NCI-H446 treated with DMSO at 0.1 percent for 48 hours (cell line): Measurements from ENCODE around the gene HHAT.

ENCODE experiments used
- DNase-seq: peaks from one replicate; lab custom pipeline; 2025; lab: John Stamatoyannopoulos, UW

The HHAT gene

DNA sequence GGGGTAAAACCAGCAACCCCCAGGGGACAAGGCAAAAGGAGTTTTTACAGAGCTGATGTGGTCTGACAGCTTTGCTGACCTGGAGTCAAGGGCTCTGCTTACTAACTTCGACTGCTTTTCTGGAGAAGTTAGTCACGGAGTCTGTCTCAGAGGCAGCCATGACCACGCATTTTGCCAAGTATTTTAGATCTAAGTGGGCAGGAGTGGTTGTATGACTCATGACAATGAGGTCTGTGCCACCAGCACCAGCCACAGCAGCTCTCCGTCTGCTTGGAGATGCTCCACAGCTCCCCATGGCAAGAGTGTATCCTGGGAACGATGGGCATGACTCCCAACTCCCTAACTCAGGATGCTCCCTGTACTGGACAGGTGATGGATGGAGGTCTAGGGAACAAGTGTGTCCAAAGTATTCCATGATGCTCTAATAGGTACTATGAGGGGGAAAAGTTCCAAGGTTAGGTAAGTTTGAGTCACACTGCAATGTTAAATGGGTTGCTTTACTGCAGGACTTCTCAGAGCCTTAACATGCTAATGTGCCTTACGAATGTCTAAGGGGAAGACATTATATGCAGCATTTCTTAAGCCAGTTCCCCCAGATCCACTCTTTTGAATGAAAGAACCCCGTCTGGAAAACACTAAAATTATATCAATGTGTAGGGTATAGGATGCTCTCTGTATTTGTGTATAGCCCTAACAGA lies 359.0 kb downstream of the HHAT start:
- DNase-seq = no peak

DNA sequence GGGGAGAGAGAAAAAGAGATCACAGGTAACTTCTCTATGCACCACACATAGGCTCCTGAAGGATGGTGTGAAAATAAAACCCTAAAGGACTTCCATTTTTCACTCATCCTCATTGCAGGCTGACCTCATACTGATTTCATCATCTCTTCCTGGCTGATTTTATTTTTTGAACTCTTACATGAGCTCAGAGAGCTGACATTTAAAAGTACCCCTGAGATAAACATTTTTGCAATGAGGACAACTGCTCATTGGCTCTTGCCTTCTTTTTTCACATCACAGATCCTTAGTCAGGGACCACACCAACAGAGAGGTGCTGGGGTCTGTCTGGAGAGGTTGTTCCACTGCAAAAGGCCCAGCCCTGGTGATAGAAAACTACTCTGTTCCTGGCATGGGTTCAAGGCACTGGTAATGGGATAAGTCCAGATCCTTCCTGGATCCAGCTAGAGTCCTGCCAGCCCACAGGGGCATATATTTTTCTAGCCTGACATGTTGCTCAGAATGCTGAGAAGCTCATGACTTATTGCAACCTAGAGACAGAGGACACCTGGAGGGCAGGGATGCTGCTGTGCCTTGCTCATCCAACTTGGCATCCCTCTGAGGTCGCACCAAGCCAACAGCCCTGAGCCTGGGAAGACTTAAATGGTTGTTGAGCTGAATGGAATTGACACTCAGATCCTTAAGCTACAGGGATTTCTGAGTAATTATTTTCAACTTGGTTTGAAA lies 360.0 kb downstream of the HHAT start:
- peak; percentile 47 for DNase-seq

DNA sequence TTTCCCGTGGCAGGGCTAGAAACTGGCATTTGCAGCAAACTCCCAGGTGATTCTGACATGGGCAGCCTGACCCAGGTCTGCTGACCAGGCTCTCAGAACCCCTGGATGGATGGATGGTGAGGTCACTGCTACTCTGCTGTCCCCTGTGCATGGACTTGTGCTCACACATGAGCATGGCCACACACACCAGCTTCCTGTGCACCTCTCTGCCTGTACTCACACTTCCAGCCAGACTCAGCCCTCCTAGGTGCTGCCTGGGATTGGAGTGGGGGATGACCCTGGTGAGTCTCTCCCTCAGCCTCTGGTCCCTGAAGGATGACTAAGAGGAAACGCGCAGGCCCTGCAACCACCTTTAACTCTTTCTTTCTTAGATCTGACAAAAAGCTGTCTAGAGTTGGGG lies 361.1 kb downstream of the HHAT start:
- DNase-seq = no peak

DNA sequence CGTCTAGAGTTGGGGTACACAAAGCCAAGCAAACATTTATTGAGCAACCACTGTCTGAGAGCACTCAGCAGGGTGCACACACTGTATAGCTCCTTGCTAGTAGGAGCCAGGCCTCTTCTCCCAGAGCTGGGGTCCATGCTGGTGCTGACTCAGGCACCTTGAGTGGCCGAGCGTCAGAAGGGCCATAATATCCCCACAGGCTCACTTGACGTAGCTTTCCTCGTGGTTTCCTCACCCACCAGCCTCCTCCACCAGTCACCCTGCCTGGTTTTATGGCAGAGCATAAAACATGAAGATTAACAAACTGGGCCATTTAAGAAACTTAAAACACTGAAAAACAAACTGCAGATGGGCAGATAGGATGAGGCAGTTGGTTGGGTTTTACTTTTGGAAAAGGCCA lies 361.5 kb downstream of the HHAT start:
- no peak for DNase-seq

DNA sequence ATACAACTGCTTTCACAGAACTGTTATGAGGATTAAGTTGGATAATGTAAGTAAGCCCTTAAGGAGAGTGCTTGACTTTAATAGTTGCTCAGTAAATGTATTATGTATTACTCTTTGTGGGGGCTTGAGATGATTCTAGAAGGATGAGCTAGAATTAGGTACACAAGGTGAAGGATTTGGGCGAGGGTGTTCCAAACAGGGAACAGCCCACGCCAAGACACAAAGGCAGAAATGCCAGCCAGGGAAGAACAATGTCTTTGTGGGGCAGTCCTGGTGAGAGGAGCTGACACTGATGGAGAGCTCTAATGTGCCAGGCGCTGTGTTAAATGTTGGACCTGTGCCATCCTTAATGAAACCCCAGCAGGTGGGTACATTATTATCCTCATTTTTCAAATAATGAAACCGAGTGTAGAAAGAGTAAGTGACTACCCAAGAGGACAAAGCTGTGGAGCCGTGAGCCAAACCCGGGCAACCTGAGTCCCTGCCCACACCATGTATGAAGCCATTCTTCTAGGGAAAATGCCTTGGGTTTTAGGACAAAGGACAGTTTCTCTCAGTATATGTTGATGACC lies 362.4 kb downstream of the HHAT start:
- no peak for DNase-seq

DNA sequence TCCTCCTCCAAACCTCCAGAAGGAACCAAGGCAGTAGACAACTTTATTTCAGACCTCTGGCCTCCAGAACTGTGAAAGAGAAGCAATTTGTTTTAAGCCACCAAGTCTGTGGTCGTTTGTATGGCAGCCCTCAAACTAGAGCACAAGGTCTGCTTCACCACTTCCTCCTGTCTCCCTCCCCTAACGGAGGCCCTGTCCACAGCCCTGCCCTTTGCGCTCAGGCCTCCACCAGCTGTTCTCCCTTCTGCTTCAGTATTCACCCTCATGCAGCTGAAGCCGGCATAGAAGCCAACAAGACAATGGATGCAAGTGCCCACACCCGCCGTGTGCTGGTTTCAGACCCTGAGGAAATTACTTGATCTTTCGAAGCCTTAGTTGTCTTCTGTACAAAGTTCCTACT lies 364.1 kb downstream of the HHAT start:
- no peak for DNase-seq

DNA sequence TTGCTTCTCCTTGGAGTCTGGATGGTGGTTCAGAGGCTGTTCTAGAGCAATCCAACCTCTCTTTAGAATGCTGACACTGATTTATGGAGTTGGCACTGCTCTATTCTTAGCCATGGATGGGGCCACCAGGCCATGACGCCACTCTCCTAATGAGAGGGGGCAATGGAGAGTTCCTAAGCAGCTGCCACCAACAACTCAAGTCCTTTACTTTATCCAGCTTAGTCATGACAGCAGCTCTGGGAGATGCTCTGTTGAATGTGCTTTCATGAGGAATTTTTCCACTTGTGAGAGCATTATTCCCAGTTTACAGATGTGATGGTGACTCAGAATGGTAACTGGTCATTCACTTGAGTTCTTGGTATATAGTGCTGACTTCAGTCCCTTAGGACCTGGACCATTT lies 366.3 kb downstream of the HHAT start:
- no peak for DNase-seq

DNA sequence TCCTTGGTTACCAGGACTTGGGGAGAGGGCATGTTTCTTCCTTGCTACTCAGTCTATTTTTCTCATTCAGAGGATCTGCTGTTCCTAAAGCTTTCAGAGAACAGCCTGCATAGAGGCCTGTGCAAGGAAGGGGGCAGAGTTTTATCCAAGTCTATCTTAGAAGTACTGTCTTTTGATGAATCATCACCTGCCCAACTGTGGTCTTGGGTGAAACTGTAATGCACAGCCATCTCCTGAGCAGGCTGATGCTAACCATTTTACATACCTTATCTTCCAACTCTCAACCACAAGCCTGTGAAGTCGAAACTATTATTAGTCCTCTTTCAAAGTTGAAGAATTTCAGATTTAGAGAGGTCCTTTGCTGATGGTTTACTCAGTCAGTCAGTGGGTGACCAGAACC lies 368.0 kb downstream of the HHAT start:
- DNase-seq = no peak

DNA sequence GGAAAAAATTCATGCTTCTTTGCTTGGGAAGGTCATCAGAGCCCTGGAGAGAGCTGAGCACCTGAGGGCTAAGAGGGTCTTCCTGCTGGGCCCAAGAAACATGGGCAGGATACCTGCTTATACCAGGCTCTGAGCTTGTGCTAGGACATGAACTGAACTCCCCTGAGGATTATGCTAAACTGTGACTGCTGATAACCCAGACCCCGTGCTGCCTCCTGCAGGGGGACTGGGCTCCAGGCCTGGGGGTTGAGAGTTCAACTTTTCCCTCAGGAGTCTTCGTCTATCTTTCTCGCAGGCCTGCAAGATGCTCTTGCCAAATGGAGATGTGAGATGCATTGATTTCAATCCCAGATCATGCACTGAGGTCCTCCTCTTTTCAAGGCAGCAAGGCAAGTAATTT lies 368.5 kb downstream of the HHAT start:
- no peak for DNase-seq

DNA sequence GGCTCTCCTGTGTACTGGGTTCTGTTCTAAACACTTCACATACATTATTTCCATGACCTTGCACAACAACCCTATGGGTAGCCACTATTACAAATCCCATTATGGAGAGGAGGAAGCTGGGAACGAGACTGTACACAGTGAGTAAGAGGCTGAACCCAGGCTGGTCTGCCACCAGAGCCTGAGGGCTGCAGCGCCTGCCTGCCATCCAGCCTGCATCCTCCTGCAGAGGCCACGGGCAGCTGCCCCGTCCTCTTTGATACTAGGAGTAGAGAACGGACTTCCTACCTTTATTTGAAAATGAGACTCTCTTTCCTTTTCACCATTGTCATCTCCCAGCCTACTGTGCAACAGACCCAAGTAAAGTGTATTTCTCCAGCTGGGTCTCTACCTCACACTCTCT lies 370.0 kb downstream of the HHAT start:
- no peak for DNase-seq

DNA sequence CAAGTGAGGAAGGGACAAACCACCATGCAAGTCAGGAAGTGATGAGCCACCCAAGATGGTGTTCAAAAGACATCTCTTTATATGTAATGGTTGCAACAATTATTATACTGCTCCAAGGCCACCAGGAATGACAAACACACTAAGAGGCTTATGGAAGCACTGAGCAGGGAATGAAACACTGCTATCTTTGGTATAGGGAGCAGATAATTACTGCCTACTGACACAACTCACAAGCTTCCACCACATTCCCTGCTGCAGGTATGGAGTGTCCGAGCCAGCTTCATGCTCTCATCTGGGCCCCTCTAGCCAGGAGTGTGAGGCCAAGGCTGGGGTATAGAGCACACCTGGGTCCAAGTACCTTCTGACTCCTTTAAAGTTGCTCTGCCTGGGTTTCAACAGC lies 371.4 kb downstream of the HHAT start:
- no peak for DNase-seq

DNA sequence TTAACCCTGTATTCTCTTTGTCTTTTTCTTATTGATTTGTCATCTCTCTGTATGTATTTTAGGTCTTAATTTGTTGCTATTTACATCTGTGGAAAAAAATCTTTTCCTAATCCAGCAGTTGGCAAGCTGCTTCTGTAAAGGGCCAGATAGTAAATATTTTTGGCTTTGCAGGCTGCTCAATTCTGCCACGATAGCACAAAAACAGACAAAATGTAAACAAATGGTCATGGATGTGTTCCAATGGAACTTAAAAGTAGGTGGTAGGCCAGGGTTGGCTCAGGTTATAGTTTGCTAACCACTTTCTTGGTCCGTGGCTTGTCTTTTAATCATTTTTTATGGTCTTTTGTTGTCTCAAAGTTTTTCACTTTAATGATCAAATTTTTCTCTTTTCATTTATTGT lies 371.8 kb downstream of the HHAT start:
- DNase-seq = peak; percentile 33

DNA sequence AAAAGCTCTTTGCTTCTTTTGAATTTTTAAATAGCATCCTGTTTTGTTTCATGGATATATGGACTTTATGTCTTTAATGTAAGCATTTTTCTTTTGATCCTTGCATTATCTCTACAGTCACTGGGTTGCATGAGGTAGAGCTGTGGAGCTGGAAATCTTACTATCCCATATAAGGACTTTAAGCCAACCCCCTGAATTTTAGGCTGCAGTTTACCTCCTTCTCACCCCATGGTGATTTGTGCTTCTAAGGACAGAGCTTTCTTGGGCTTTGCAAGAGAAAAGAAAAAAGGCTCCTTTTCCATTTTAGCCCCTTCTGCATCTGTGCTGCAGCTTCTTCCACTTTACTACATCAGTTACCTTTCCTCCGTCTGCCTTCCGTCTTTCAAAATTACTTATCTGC lies 373.8 kb downstream of the HHAT start:
- DNase-seq = no peak

DNA sequence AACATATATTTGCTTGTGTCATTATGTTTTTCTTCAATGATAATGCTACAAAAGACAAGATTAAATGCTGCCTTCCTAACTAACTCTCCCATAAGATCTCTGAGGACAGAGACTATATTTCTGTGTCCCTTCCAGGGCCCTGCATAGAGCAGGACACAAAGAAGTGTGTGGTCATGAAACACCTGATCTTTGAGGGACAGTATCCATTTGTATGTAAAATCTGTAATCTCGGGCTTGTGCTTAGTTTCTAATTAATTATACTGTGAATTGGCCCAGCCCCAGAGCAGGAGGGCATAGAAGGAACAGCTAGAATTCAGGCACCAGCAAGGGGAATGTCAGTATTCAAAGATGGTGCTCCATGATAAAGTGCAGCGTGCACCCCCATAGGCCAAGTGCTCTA lies 374.9 kb downstream of the HHAT start:
- DNase-seq = no peak

DNA sequence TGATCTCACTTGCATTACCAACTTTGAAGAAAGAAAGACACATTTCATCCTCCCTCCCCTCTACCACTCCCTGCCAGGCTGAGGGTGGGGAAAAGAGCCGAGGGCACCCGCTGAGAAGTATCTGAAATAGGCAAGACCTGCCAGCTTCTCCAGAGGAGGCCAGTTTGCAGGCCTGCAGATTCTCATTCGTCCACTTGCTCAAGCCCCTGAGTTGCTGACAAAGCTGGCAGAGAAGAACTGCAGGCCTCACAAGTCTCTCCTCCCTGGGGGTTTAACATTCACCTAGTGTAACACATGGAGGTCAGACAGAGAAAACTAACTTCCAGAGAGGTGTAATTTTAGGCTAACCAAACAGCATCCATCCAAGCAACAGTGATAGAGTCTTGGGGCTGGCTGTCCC lies 376.4 kb downstream of the HHAT start:
- no peak for DNase-seq

DNA sequence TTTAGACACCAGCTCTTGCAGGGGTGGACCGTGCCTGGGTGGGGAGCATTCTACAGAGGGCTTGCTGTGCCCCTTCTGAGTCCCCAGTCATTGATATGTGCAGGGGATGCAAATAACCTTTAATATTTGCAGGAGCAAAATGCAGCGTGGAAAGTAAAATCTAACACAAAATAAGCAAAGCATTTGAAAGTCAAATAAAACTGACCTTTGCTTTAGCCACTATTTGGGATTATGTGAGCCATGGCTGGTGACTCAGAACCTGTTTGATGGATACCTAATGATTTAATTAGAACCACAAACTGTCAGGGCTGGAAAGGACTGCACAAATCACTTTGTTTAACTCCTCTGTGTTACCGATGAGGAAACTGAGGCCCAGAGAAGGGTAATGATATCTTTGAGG lies 377.5 kb downstream of the HHAT start:
- no peak for DNase-seq

DNA sequence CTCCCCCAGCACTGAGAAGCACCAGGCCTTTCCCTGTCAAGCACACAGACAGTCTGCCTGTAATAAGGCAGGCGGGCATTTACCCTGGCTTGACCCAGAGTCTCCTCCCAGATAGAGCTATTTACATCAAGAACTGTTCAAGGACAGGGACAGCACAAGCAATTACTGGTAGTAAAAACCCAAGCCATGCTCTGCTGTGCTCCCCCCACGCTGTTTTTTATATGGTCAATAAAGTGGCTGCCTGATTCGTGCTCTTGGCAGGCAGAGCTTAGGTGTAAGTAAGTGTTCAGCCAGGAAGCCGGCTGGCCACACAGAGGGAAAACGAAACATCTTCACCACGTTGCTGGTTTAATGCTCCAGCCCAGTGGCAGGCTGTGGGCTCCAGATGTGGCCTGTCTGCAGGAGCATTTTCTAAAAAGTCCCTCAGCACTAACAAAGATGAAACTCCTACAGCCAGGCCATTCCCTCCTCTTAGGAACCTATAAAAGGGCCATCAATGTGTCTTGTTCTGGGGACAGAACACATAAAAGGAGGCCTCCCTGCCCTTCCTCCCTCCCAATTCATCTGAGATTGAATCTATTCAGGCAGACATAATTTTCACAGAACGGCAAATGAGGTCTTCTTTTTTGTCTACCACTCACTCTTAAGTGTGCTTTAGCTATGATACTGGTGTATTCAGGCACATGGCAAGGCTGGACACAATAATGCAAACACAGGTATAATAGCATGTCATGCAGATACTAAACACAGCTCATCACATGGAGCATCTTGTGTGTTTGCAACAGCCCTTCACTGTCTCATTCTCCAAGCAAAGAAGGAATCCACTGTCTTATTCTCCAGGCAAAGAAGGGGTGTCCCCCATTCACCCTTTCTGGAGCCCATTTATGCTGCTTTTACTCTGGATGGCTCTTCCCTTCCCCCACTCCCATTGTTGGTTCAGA lies 378.9 kb downstream of the HHAT start:
- no peak for DNase-seq

DNA sequence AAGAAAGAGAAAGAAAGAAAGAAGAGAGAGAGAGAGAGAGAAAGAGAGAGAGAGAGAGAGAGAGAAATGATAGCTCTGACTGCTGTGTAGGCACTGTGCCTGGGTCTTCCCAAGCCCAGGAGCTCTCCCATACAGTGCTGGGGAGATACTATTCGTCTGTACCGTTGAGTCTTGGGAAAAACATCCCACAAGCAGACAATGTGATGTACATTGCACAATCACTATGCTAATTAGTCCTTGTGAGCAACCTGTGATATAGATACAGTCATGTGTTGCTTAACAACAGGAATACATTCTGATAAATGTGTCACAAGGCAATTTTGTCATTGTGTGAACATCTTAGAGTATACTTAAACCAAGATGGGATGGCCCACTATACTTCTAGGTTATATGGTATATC lies 381.0 kb downstream of the HHAT start:
- no peak for DNase-seq

DNA sequence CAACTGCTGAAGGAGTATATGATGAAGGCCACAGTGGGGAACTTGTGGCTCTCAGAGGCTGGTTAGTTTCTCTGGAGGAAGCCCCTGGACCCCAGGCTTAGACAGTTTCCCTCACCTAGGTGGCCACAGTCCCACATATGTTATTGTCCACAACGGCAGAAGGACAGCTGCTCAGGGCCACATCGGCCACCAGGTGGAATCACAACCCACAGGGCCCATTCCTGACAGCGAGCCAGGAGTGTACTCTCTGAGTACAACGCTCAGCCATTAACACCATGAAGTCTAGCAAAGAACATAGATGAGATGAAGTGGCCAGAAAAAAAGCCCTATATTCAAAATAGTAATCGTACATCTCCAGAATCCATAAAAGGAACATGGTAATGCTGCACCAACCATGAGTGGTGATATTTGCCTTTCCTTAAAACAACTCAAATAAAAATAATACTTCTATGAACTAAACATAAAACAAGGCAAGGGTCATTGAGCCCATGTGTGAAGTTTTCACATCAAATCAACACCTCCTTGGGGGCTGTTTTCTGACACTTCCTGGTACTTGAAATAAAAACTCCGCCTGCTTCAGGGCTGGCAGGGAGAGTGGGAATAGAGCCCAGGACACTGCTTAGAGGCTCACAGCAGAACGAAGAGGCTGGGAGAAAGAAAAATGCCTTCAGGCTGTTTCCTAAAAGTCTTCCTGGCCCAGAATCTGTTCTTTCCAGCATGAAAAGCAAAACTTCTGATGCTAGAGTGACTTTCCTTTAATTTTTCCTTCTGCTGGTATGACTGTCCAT lies 383.3 kb downstream of the HHAT start:
- no peak for DNase-seq

DNA sequence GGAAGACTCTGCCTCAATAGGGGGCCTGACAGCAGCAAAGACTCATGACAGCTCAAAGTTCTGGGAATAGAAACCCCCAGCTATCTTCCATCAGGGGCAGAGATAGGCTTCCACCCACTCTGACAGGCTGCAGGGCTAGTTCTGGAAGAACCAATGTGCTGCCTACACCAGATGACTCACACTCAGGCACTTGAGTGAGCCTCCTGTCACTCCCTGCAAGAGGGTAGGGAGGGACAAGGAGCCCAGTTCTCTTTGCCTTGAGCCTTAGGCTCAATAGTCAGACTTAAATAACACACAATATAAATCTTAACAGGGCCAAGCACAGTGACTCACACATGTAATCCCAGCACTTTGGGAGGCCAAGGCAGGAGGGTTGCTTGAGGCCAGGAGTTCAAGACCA lies 386.4 kb downstream of the HHAT start:
- DNase-seq = no peak

DNA sequence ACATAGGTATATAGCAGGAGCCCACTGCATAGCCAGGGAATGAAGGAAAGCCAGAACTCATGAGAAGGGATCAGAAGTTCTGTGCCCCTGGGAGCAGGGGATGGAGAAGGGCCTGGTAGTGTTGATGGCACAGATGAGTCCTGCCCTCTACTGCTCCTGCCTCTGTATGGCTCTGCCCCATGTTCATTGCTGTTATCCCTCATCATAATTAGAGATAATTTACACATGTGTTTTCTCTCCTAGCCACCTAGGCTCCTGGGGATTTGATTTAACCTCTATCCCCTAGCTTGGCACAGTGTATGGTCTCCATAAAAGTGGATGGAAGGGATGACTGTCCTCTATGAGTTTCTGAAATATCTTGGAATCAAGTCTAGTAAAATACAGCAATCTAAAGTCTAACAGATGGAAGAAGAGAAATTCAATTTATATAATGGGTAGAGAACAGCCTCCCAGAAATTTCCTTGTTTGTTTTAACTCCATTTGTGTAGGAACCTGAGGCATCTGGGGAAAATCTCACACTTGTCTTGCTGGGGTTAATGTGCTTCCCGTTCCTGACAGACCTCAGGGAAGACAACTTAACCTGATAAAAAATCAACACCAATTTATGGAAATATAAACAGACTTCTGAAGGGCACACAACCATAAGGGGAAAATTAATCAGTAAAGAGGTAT lies 393.8 kb downstream of the HHAT start:
- no peak for DNase-seq
